HFFc6 (cell line): ENCODE data around the gene TNS3. TPM values are rescaled to one million over a fixed set of nuclear protein-coding genes. Genes with fewer than 3 reads are reported as not detected.
A peak's percentile ranks its signal among the peaks of the same experiment; 100 is the strongest.

Experiments used
- DNase-seq: peaks from one replicate; pipeline ENCODE4 v3.0.0-alpha.2; 2018
- H3K27ac Mint-ChIP-seq: 2 replicates; pipeline ENCODE4 v1.8.0; 2020; ENCODE audit warnings: mild to moderate bottlenecking, mixed read lengths
- H3K27me3 Mint-ChIP-seq: 2 replicates; pipeline ENCODE4 v1.8.0; 2021; ENCODE audit warnings: mild to moderate bottlenecking, moderate library complexity, mixed read lengths; ENCODE audit not compliant: insufficient read depth
- H3K36me3 Mint-ChIP-seq: 2 replicates; pipeline ENCODE4 v1.8.0; 2021; ENCODE audit warnings: low read depth, mixed read lengths
- H3K4me1 Mint-ChIP-seq: 2 replicates; pipeline ENCODE4 v1.8.0; 2020; ENCODE audit warnings: low read depth, mixed read lengths
- H3K4me3 Mint-ChIP-seq: 2 replicates; pipeline ENCODE4 v1.8.0; 2020; ENCODE audit warnings: mild to moderate bottlenecking, moderate library complexity, mixed read lengths
- H3K9me3 Mint-ChIP-seq: 2 replicates; pipeline ENCODE4 v1.8.0; 2020; ENCODE audit warnings: mild to moderate bottlenecking, mixed read lengths
- CTCF ChIP-seq: fragments of 200-600 bp; sonication (generic); IDR thresholded peaks from 2 replicates; pipeline ENCODE4 v1.5.0; 2021; ENCODE audit warnings: antibody characterized with exemption, mild to moderate bottlenecking
- total RNA-seq, 6 experiments: library from RNA; stranded (reverse); fragmentation: NEBNext Ultra II Directional; extraction: Animal tissue kit (Norgen Biotek cat#: 25700); gene quantifications; 2 replicates in 1 of 6; 3 replicates in 5 of 6; pipeline ENCODE4 v1.2.3, GENCODE V29; 2021

The TNS3 gene
- total RNA-seq, 6 experiments from 2014 or later, result 50.8 to 77.0 (median 67.8) TPM

- Mint-ChIP-seq H3K9me3 (no peaks in the 10 kb centered on the region), H3K4me1 (peaks cover 52% of the 10 kb centered on the region), H3K27me3 (no peaks in the 10 kb centered on the region; the same call in none of the 2 replicates), H3K4me3 (no peak overlapping the region; the same call in 1 of the 2 replicates), H3K36me3 (0 out of 2 replicates have a peak, but pooled peaks cover 23% of the 10 kb centered on the region), H3K27ac (no peak overlapping the region)
- TF ChIP-seq CTCF, result no peak
- no peak for DNase-seq
These were observed 244.4 kb downstream of the TNS3 start for GRCh38 chr7:47337531-47337930.

GRCh38 chr7:47336472-47337425 lies 245.2 kb downstream of the TNS3 start:
- H3K27me3 Mint-ChIP-seq, result no peaks in the 10 kb centered on the region; the same call in none of the 2 replicates
- H3K36me3 Mint-ChIP-seq, result 0 out of 2 replicates have a peak, but pooled peaks cover 23% of the 10 kb centered on the region
- no peak for TF ChIP-seq CTCF
- peaks cover 53% of the 10 kb centered on the region for H3K4me1 Mint-ChIP-seq
- H3K27ac Mint-ChIP-seq, result 0 out of 2 replicates have a peak overlapping the region, but pooled peaks have one; percentile 5
- no peaks in the 10 kb centered on the region for H3K9me3 Mint-ChIP-seq
- DNase-seq, result no peak
- no peak overlapping the region for H3K4me3 Mint-ChIP-seq

GRCh38 chr7:47335557-47336471 lies 246.1 kb downstream of the TNS3 start:
- peak overlapping the region; percentile 5; the same call in 1 of the 2 replicates for H3K27ac Mint-ChIP-seq

GRCh38 chr7:47335071-47335470 lies 246.8 kb downstream of the TNS3 start:
- DNase-seq, result no peak
- Mint-ChIP-seq H3K9me3 (no peaks in the 10 kb centered on the region), H3K27me3 (no peaks in the 10 kb centered on the region; the same call in none of the 2 replicates), H3K4me1 (peaks cover 58% of the 10 kb centered on the region), H3K27ac (no peak overlapping the region), H3K4me3 (no peak overlapping the region), H3K36me3 (peaks cover 22% of the 10 kb centered on the region; the same call in 1 of the 2 replicates)
- no peak for TF ChIP-seq CTCF

More at GRCh38 chr7:47335557-47336471, 246.1 kb downstream of the TNS3 start:
- TF ChIP-seq CTCF, result no peak
- H3K4me1 Mint-ChIP-seq, result peaks cover 53% of the 10 kb centered on the region
- peaks cover 27% of the 10 kb centered on the region; the same call in 1 of the 2 replicates for H3K36me3 Mint-ChIP-seq
- no peaks in the 10 kb centered on the region; the same call in none of the 2 replicates for H3K27me3 Mint-ChIP-seq
- H3K4me3 Mint-ChIP-seq, result peak overlapping the region; percentile 33
- DNase-seq, result peak; percentile 63
- no peaks in the 10 kb centered on the region for H3K9me3 Mint-ChIP-seq

GRCh38 chr7:47333959-47334358 lies 248.0 kb downstream of the TNS3 start:
- TF ChIP-seq CTCF, result no peak
- H3K27me3 Mint-ChIP-seq, result no peaks in the 10 kb centered on the region; the same call in none of the 2 replicates
- H3K9me3 Mint-ChIP-seq, result no peaks in the 10 kb centered on the region
- DNase-seq, result no peak
- H3K27ac Mint-ChIP-seq, result no peak overlapping the region
- no peak overlapping the region for H3K4me3 Mint-ChIP-seq
- peaks cover 22% of the 10 kb centered on the region; the same call in 1 of the 2 replicates for H3K36me3 Mint-ChIP-seq
- peaks cover 67% of the 10 kb centered on the region for H3K4me1 Mint-ChIP-seq
